Placental epithelial cell (primary cell): ENCODE results near the gene KHDC1. TPM values are rescaled to one million over a fixed set of nuclear protein-coding genes. Genes with fewer than 3 reads are reported as not detected.

ENCODE experiments used
- small RNA-seq: library from RNA; depleted of rRNA; stranded (forward); fragments of <200 nt; gene quantifications from one replicate; pipeline ENCODE3, GENCODE V24; 2012
- total RNA-seq: library from RNA; depleted of rRNA; stranded (reverse); fragments of >200 nt; gene quantifications from 2 replicates; pipeline ENCODE4 v1.2.3, GENCODE V29; 2012

The KHDC1 gene
- total RNA-seq: 4.3 and 5.5 TPM in 2 replicates

GRCh38 chr6:73262671-73263569 lies at the start of gene KHDC1:
Gene KHDC1 (minus strand): TSS chr6:73263196. CDS start chr6:73242517, 20,679 bp downstream.

GRCh38 chr6:73225396-73225795 lies 37.6 kb downstream of the KHDC1 start, which contains the start of gene KHDC1L:
Gene KHDC1L (minus strand): TSS chr6:73225496. CDS start chr6:73225408, 88 bp downstream.

Small RNA genes within 50 kb of the gene (small RNA-seq; reads per million reads assigned to genes)
- gene RPSAP41: not detected

Other genes with a start within 250 kb of the KHDC1 start
- gene KHDC1L, start 37.7 kb downstream of the KHDC1 start, total RNA-seq: not detected in 2 replicates
- not detected in 2 replicates for gene DPPA5, start 91.1 kb upstream of the KHDC1 start, total RNA-seq
- gene KHDC3L, start 99.5 kb upstream of the KHDC1 start, total RNA-seq: not detected in 2 replicates
- gene OOEP, start 106.7 kb upstream of the KHDC1 start, total RNA-seq: 0.33 TPM in 1 of 2 replicates, not detected in the other
- 1.6 and 2.7 TPM in 2 replicates for gene DDX43, start 131.6 kb upstream of the KHDC1 start, total RNA-seq
- 2.3 and 2.7 TPM in 2 replicates for gene CGAS, start 189.1 kb upstream of the KHDC1 start, total RNA-seq
- 31.0 and 31.8 TPM in 2 replicates for gene MTO1, start 198.5 kb upstream of the KHDC1 start, total RNA-seq